ENCODE data around the gene GAN. TPM values are rescaled to one million over a fixed set of nuclear protein-coding genes. Genes with fewer than 3 reads are reported as not detected.

GAN gene, protein sequence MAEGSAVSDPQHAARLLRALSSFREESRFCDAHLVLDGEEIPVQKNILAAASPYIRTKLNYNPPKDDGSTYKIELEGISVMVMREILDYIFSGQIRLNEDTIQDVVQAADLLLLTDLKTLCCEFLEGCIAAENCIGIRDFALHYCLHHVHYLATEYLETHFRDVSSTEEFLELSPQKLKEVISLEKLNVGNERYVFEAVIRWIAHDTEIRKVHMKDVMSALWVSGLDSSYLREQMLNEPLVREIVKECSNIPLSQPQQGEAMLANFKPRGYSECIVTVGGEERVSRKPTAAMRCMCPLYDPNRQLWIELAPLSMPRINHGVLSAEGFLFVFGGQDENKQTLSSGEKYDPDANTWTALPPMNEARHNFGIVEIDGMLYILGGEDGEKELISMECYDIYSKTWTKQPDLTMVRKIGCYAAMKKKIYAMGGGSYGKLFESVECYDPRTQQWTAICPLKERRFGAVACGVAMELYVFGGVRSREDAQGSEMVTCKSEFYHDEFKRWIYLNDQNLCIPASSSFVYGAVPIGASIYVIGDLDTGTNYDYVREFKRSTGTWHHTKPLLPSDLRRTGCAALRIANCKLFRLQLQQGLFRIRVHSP
- total RNA-seq: 21.2 TPM

DNA sequence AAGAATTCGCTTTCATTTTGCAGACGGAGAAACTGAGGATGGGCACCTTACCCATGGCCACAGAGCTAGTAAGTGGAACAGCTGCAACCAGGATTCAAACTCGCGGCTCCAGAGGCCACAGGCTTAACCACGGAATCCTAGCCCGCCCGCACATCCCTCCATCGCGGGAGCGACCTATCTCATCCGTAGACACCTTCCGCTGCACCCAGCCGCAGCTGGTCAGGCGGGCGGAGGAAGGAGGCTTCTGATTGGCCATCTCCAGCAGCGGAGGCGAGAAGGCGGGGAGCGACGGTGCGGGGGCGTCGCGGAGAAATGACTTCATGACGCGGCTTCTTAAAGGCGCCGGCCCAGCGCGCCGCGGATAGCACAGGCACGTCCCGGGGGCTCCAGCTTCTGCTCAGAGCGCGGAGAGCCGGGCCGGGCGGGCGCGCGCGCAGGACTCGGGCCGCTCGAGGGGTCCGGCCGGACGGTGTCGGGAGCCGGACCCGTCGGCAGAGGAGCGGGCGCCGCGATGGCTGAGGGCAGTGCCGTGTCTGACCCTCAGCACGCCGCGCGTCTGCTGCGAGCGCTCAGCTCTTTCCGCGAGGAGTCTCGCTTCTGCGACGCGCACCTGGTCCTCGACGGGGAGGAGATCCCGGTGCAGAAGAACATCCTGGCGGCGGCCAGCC is at the start of gene GAN:
Gene GAN (plus strand): TSS at position 360 of the 668 bp plus-strand sequence. CDS start 152 bp downstream, at position 512.

Other genes with a start within 250 kb of the GAN start
- 2.3 TPM for gene C16orf46, start 237.7 kb upstream of the GAN start, total RNA-seq
- 34.5 TPM for gene GCSH, start 218.6 kb upstream of the GAN start, total RNA-seq
- gene BCO1, start 76.3 kb upstream of the GAN start, total RNA-seq: 11.5 TPM
- gene CMIP, start 129.8 kb downstream of the GAN start, total RNA-seq: 45.3 TPM

All from camera-type eye (tissue), 1 donor.